IPS-15b (cell line): ENCODE measurements around the gene EDC4.
A peak's percentile ranks its signal among the peaks of the same experiment; 100 is the strongest.
"Not testable (repeated sequence)": the region's sequence is repeated elsewhere in the genome, so short reads cannot be mapped to it uniquely, and the experiment has no call there.

Experiments
- H3K27me3 ChIP-seq: one replicate; pipeline ENCODE4 v1.6.1; 2013; ENCODE audit warnings: low read length; ENCODE audit not compliant: control insufficient read depth, insufficient read depth
- H3K36me3 ChIP-seq: one replicate; pipeline ENCODE4 v1.6.1; 2013; ENCODE audit warnings: low read length; ENCODE audit not compliant: control insufficient read depth, insufficient read depth
- H3K4me1 ChIP-seq: one replicate; pipeline ENCODE4 v1.6.1; 2013; ENCODE audit warnings: mild to moderate bottlenecking, low read length; ENCODE audit not compliant: control insufficient read depth, insufficient read depth
- H3K4me3 ChIP-seq: one replicate; pipeline ENCODE4 v1.5.1; 2013; ENCODE audit warnings: low read depth, low read length
- H3K9ac ChIP-seq: one replicate; pipeline ENCODE4 v1.6.1; 2013; ENCODE audit warnings: low read depth, mild to moderate bottlenecking, low read length
- H3K9me3 ChIP-seq: one replicate; pipeline ENCODE4 v1.6.1; 2013; ENCODE audit warnings: mild to moderate bottlenecking, low read length; ENCODE audit not compliant: control insufficient read depth, insufficient read depth

EDC4 gene

DNA sequence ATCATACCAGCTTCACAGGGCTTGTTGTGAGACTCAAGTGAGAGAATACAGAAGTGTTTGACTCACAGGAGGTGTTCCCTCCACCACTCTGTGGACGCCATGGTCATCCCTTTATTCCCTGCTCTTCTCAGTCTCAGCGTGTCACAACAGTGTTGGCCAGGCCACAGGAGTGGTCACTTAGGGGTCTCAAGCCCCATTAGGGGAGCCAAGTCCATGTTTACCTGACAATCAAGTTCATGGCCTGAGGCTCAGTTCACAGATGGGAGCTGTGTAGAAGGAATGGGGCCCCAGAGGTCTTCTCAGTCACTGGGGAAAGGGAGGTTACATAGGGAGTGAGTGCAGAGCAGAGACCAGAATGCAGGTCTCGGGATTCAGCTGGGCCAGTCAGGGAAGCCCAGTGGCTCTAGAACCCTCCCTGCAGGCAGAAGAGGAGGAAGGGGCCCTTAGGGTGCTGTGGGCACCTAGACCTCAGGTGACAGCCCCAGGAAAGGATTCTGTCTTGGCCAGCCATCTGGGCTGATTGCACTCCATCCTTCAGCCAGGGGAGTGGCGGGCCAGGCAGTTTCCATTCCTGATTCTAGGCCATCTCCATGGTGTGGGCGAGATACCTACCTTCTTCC, 15.8 kb upstream of the EDC4 start:
- no peak overlapping the region for H3K4me3 ChIP-seq
- H3K4me1 ChIP-seq: peaks cover 16% of the 10 kb centered on the region
- H3K9ac ChIP-seq: peak overlapping the region; percentile 29
- H3K36me3 ChIP-seq: peaks cover 5% of the 10 kb centered on the region
- H3K9me3 ChIP-seq: no peaks in the 10 kb centered on the region
- no peaks in the 10 kb centered on the region for H3K27me3 ChIP-seq

DNA sequence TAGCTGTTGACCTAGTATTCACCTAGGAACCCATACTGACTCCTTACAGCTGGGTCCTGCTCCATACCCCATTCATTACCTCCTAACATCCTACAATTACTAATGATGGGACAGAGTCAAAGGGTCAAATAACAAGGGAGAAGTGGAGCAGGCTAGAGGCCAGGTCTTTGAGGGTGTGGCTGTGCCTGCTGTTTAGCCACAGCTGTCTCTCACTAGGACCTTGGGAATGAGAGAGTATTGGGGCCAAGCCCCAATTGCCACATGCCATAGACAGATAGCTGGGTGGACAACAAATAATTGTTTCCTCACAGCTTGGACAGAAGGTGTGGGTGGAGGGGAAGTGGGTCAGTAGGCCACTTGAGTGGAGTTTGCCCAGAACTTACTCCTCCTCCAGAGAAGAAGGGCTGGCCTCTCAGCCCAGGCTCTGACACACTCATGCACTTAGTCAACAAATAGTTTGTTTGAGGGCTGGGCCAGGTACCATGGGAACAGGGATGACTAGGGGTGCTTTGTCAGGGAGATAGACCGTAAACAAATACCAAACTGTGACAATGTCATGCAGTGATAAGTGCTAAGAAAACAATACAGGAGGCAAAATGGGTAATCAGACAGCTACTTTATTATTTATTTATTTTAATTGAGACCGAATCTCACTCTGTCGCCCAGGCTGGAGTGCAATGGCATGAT, 15.2 kb upstream of the EDC4 start:
- no peak overlapping the region for H3K4me3 ChIP-seq
- H3K4me1 ChIP-seq: peaks cover 22% of the 10 kb centered on the region
- H3K27me3 ChIP-seq: no peaks in the 10 kb centered on the region
- peaks cover 5% of the 10 kb centered on the region for H3K36me3 ChIP-seq
- H3K9me3 ChIP-seq: no peaks in the 10 kb centered on the region
- peak overlapping the region; percentile 29 for H3K9ac ChIP-seq

DNA sequence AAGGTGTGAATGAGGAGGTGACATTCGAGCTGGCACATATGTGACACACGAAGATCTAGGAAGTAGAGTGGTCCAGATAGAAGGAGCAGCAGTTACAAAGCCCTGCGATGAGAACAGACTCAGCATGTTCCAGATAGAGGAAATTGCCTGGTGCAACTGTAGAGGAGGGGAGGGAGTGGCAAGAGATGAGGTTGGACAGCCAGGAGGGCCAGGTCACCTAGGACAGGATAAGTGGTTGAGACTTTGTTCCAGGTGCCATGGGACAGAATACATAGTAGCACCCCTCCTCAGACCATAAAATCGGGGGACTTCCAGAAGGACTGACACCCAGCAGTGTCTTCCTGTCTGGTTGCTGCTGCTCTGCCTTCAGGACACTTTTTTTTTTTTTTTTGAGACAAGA, 14.4 kb upstream of the EDC4 start:
- Histone ChIP-seq H3K9ac (no peak overlapping the region), H3K4me1 (peaks cover 22% of the 10 kb centered on the region)

DNA sequence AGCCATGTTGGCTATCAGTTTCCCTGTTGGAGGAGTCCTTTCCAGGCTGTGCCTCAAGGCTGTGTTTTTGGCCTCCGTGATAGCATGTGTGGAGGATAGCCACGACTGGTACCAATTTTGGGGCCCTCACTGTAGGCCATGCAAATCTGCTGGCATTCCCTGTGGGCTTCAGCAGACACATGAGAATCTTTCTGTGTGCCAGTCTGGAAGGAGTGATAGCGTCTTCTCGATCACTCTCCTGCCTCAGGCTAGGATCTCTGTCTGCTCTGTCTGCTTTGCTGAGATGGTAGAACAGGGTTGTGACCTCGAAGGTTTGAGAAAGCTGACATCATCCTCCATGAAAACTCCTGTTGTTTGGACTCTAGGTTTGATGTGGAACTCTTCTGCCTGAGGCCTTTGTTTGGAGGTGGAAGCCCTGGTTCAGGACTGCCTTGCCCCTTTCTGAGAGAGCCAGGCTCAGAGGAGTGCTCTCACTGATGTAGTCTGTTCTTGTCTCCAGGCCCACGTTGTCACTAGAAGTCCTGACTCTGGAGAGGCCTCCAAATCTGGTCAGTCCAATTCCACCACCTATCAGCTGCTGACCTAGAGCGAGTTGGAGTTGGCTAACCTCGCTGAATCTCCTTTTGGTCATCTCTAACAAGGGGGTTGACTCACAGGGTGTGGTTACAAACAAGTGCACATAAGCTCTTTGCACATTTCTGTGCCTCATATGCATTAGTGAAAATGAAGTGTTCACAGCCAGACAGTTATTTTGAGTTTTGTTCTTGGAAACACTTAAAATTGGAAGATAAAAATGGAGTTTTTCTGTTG, 12.1 kb upstream of the EDC4 start:
- H3K9me3 ChIP-seq: no peaks in the 10 kb centered on the region
- no peak overlapping the region for H3K9ac ChIP-seq
- H3K4me3 ChIP-seq: no peak overlapping the region
- H3K27me3 ChIP-seq: no peaks in the 10 kb centered on the region
- H3K4me1 ChIP-seq: peaks cover 17% of the 10 kb centered on the region
- peaks cover 13% of the 10 kb centered on the region for H3K36me3 ChIP-seq

More for the DNA sequence above, 14.4 kb upstream of the EDC4 start:
- H3K36me3 ChIP-seq: peaks cover 5% of the 10 kb centered on the region
- H3K27me3 ChIP-seq: no peaks in the 10 kb centered on the region
- no peak overlapping the region for H3K4me3 ChIP-seq
- H3K9me3 ChIP-seq: no peaks in the 10 kb centered on the region

DNA sequence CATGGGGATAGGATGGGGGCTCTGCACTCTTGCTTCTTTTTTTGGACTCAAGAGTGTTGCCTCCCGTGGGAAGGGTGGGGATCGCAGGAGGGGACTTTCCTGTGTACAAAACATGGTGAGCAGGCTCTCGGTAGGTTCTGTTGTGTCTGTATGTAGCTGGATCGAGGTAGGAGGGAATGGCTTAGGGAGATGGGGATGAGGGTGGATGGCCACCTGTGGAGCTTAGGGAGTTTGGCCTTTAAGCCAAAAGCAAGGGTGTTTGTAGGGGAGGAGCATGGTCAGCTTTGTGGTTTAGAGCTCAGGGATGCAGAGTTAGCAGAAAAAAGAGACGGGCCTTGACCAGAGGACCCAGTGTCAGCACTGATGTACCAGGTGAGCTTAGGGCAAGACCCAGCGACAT, 11.0 kb upstream of the EDC4 start:
- H3K27me3 ChIP-seq: no peaks in the 10 kb centered on the region
- H3K36me3 ChIP-seq: peaks cover 13% of the 10 kb centered on the region
- H3K9ac ChIP-seq: no peak overlapping the region

DNA sequence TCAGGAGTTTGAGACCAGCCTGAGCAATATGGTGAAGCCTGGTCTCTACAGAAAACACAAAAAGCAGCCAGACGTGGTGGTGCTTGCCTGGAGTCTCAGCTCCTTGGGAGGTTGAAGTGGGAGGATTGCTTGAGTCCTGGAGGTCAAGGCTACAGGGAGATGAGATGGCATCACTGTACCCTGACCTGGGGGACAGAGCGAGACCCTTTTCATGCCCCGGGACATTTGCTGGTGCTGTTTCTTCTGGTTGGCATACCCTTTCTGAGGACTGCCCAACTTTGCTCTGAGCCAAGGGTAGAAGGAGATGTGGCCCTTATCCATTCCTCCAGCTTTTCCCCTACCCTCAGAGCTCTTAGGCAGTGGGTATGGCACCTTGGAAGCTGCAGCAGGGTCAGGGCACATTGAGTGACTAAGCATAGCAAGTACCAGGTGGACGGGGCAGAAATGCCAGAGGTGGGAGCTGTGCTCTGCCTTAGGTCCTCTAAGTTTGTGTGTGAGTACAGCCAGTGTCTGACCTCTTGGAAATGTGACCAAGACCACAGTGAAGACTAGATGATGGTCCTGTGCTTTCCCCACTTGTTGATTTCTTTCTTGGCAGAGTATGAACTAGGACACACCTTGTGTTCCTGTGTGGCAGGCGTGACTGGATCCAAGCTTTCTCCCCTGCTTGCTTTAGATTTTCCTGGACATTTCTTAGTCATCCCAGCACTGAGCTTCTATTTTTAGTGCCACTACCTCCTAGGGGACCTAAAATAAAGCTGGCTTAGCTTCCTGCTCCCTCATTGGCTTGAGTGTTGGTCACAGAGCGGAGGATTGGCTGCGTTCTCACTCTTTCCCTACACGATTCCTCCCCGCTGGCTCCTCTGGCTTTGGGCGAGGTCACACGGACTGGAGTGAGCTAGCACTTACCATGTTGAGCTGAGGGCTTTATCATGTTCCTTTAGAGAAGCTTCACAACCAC, 9.9 kb upstream of the EDC4 start:
- H3K36me3 ChIP-seq: peaks cover 21% of the 10 kb centered on the region

More for the DNA sequence above, 11.0 kb upstream of the EDC4 start:
- Histone ChIP-seq H3K4me3 (no peak overlapping the region), H3K4me1 (peaks cover 15% of the 10 kb centered on the region), H3K9me3 (no peaks in the 10 kb centered on the region)

DNA sequence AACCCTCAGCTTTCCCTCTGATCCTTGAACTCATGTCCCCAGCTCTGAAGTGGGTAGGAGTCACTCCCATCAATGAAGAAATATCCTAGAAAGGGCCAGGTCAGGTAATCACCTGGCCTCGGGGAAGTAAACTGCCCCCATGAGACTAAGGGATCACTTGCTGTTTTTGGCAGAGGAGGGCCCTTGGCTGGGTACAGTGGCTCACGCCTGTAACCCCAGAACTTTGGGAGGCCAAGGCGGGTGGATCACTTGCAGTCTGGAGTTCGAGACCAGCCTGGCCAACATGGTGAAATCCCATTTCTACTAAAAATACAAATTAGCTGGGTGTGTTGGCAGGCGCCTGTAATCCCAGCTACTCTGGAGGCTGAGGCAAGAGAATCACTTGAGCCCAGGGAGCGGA, 8.8 kb upstream of the EDC4 start:
- H3K4me3 ChIP-seq, H3K4me1 ChIP-seq, H3K9me3 ChIP-seq, H3K9ac ChIP-seq, H3K27me3 ChIP-seq: not testable (repeated sequence)
- H3K36me3 ChIP-seq: peaks cover 30% of the 10 kb centered on the region

More for the DNA sequence above, 9.9 kb upstream of the EDC4 start:
- H3K9ac ChIP-seq: no peak overlapping the region
- no peaks in the 10 kb centered on the region for H3K27me3 ChIP-seq
- H3K9me3 ChIP-seq: no peaks in the 10 kb centered on the region
- no peak overlapping the region for H3K4me3 ChIP-seq
- H3K4me1 ChIP-seq: peaks cover 9% of the 10 kb centered on the region

DNA sequence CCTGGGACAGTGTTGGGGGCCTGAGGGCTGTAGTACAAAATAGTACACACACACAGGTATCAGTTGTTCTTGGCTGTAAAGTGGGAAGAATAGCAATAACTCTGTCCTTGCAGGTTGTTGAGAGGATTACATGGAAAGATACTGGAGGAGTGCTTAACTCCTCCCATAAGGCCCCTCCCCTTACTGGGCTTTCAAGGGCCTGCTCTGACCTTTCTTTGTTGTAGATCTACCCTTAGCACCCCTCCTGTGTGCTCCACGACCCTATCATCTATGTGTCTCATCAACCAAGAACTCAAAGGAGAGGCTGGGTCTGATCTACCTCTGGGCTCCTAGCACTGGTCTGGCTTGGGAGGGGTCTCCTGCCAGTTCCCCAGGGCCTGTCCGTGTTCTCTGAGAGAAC, 8.3 kb upstream of the EDC4 start:
- Histone ChIP-seq H3K9me3 (no peaks in the 10 kb centered on the region), H3K4me1 (peaks cover 7% of the 10 kb centered on the region), H3K9ac (no peak overlapping the region), H3K4me3 (no peak overlapping the region), H3K27me3 (no peaks in the 10 kb centered on the region), H3K36me3 (peaks cover 30% of the 10 kb centered on the region)

DNA sequence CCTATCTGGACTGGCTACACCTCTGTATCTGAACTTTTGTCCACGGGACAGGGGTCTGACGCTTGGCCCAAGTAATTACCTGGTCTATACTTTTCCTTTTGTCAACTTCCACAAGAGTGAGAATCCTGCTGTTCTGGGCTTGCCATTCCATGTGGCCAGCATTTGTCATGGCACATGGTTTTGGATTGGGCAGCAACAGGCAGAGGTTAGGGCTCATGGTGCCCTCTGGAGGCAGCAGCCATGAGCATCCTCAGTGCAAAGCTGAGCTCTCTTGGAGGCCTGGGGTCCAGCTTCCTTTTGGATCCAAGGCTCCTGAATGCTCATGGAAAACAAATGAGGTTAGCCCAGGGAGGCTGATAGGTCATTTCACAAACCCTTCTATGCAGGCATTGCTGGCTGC, 7.5 kb upstream of the EDC4 start:
- H3K9ac ChIP-seq: no peak overlapping the region
- peaks cover 7% of the 10 kb centered on the region for H3K4me1 ChIP-seq
- peaks cover 38% of the 10 kb centered on the region for H3K36me3 ChIP-seq
- no peak overlapping the region for H3K4me3 ChIP-seq
- no peaks in the 10 kb centered on the region for H3K9me3 ChIP-seq
- no peaks in the 10 kb centered on the region for H3K27me3 ChIP-seq

DNA sequence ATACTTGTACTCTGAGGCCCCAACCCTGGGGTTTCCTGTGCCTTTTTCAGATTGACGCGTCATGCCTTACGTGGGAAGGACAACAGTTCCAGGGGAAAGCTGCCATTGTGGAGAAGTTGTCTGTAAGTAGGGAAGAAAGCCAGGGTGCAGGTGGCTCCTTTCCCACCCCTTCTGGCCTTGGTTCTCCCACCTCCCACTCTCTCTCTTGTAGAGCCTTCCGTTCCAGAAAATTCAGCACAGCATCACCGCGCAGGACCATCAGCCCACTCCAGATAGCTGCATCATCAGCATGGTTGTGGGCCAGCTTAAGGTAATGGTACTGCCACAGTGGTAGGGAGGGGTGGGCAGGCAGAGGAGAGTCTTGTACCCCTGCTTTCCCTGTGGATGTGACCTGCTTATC, 4.6 kb upstream of the EDC4 start:
- peaks cover 43% of the 10 kb centered on the region for H3K36me3 ChIP-seq

DNA sequence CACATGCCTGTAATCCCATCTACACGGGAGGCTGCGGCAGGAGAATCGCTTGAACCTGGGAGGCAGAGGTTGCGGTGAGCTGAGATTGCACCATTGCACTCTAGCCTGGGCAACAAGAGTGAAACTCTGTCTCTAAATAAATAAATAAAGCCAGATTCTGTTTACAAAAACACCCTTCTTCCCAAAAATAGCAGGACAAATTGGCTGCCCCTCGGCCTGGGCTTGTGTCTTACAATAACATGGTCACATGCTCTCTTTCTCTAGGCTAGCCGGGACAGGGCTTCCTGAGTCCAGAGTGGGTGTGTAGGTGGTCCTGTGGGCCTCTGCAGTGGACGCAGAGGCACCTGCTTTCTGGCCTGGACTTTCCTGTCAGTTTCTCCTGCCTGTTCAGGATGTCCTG, 3.2 kb upstream of the EDC4 start:
- peaks cover 5% of the 10 kb centered on the region for H3K4me1 ChIP-seq
- no peak overlapping the region for H3K9ac ChIP-seq
- H3K36me3 ChIP-seq: peaks cover 43% of the 10 kb centered on the region
- no peaks in the 10 kb centered on the region for H3K27me3 ChIP-seq
- H3K4me3 ChIP-seq: no peak overlapping the region
- no peaks in the 10 kb centered on the region for H3K9me3 ChIP-seq

More for the DNA sequence above, 4.6 kb upstream of the EDC4 start:
- H3K9ac ChIP-seq: no peak overlapping the region
- H3K27me3 ChIP-seq: no peaks in the 10 kb centered on the region
- no peaks in the 10 kb centered on the region for H3K4me1 ChIP-seq
- no peaks in the 10 kb centered on the region for H3K9me3 ChIP-seq
- no peak overlapping the region for H3K4me3 ChIP-seq
